Epithelial cell of esophagus (primary cell): ENCODE data around the gene SNPH.

Experiments used
- DNase-seq: peaks from one replicate; pipeline ENCODE4 v3.0.0; 2010; ENCODE audit warnings: low read depth
- H3K4me3 ChIP-seq: 2 replicates; pipeline ENCODE4 v1.5.1; 2011; ENCODE audit warnings: mild to moderate bottlenecking, low read length, control low read depth
- CTCF ChIP-seq: IDR thresholded peaks from 2 replicates; pipeline ENCODE4 v1.5.1; 2011; ENCODE audit warnings: low read depth, mild to moderate bottlenecking, low read length, control low read depth, inconsistent platforms; ENCODE audit not compliant: insufficient read depth; ENCODE audit errors: missing control alignments

Gene SNPH

GRCh38 chr20:1322511-1323245 is 56.6 kb downstream of the SNPH start:
- no peak for TF ChIP-seq CTCF

GRCh38 chr20:1323256-1323655 is 57.2 kb downstream of the SNPH start:
- no peak for DNase-seq
- no peak for TF ChIP-seq CTCF
- no peak overlapping the region for H3K4me3 ChIP-seq

More at GRCh38 chr20:1322511-1323245, 56.6 kb downstream of the SNPH start:
- DNase-seq = peak; percentile 94
- no peak overlapping the region for H3K4me3 ChIP-seq

DNA sequence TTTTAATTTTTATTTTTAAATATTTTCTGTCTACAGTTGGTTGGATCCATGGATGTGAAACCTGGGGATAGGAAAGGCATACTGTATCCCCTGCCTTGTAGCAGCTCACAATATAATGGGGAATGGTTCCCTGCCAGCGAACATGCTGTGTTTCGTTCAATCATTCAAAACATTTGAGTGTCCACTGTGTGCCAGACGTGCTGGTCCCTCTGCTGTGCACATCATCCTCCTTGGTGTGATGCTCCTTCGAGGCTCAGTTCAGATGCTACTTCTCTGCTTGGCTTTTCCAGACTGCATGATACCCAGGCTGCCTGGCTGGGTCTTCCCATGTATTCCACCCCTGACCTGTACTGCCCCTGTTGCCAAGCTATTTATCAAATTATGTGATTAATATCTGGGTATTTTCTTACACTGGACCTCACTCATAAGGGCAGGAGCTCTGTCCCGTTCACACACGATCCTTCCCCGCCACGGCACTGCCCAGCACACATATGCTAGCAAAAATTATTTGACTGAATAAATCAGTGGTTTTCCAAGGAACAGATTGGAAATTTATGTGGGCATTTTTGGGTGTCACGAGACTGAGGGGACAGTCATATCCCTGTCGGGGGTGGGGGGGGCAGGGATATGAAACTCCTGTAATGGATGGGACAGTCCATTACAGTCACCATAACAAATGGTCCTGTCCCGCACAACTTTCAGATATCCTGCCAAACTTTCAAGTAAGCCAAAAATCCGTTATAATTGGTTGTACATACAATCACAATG is 57.9 kb downstream of the SNPH start:
- DNase-seq = no peak
- no peak overlapping the region for H3K4me3 ChIP-seq
- no peak for TF ChIP-seq CTCF

GRCh38 chr20:1324598-1325172 is 58.6 kb downstream of the SNPH start:
- DNase-seq = no peak
- peak overlapping the region; percentile 94 for H3K4me3 ChIP-seq
- no peak for TF ChIP-seq CTCF

- DNase-seq = peak; percentile 95
- peak overlapping the region; percentile 94 for H3K4me3 ChIP-seq
- TF ChIP-seq CTCF = no peak
These were observed 59.3 kb downstream of the SNPH start for GRCh38 chr20:1325173-1326030.
